Measurements from ENCODE around the gene HMCN1.

DNA sequence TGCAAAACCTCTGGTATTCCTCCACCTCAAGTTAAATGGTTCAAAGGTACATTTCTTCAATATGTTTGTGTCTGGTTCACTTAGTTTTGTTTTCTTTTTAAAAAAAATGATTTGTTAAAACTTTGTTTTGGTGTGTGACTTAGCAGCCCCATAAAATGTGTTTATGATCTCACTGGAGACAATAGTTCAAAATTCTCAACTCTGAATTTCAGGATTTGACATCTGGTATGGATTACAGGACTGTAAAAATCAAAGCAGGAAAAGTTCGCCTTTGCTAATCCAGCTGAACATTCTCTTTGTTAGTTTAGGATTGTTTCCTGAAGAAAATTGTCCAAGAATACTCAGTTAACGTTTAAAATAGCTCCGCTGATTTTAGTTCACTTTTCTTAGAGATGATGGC is 231.7 kb downstream of the HMCN1 start:
- TF ChIP-seq POLR2AphosphoS5 (IDR thresholded peaks at IDR 0.05) = no peak
- TF ChIP-seq, protein P1, sequence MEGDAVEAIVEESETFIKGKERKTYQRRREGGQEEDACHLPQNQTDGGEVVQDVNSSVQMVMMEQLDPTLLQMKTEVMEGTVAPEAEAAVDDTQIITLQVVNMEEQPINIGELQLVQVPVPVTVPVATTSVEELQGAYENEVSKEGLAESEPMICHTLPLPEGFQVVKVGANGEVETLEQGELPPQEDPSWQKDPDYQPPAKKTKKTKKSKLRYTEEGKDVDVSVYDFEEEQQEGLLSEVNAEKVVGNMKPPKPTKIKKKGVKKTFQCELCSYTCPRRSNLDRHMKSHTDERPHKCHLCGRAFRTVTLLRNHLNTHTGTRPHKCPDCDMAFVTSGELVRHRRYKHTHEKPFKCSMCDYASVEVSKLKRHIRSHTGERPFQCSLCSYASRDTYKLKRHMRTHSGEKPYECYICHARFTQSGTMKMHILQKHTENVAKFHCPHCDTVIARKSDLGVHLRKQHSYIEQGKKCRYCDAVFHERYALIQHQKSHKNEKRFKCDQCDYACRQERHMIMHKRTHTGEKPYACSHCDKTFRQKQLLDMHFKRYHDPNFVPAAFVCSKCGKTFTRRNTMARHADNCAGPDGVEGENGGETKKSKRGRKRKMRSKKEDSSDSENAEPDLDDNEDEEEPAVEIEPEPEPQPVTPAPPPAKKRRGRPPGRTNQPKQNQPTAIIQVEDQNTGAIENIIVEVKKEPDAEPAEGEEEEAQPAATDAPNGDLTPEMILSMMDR (IDR thresholded peaks at IDR 0.05) = no peak
